Left lobe of liver (tissue), 2 donors: ENCODE results near the gene ATP7B. TPM values are rescaled to one million over a fixed set of nuclear protein-coding genes. Genes with fewer than 3 reads are reported as not detected.
"Not testable (repeated sequence)": the region's sequence is repeated elsewhere in the genome, so short reads cannot be mapped to it uniquely, and the experiment has no call there.

ENCODE experiments used
- ATAC-seq: fragments of 200-7000 bp; cut with Tn5 transposase; one replicate; pipeline ENCODE4 v1.9.1; 2020; ENCODE audit warnings: mild to moderate bottlenecking, moderate library complexity
- DNase-seq: peaks from one replicate; pipeline ENCODE4 v3.0.0-alpha.2; 2020; ENCODE audit warnings: low spot score
- total RNA-seq: library from RNA; stranded (reverse); gene quantifications from one replicate; pipeline ENCODE4 v1.2.1, GENCODE V29; 2021
- donor health status: DM: no; HTN: no; CAD: no; lungs with moderate emphysema.
- donor health status: DM: no; HTN: yes; CAD: no.

ATP7B gene
- total RNA-seq, 1 donor from 2014 or later, result 32.2 TPM

GRCh38 chr13:51924756-51925544, 86.3 kb downstream of the ATP7B start:
- peak; percentile 18 for ATAC-seq
- no peak for DNase-seq

GRCh38 chr13:51923983-51924539, 87.2 kb downstream of the ATP7B start:
- peak; percentile 91 for ATAC-seq

GRCh38 chr13:51922771-51923480, 88.3 kb downstream of the ATP7B start:
- no peak for DNase-seq
- ATAC-seq, result no peak

More at GRCh38 chr13:51923983-51924539, 87.2 kb downstream of the ATP7B start:
- DNase-seq, result peak; percentile 45

GRCh38 chr13:51921790-51922740, 89.2 kb downstream of the ATP7B start:
- ATAC-seq (no peak), DNase-seq (peak; percentile 26)

GRCh38 chr13:51920786-51921185, 90.5 kb downstream of the ATP7B start:
- peak; percentile 10 for DNase-seq

GRCh38 chr13:51920267-51920666, 91.0 kb downstream of the ATP7B start:
- peak; percentile 29 for DNase-seq
- no peak for ATAC-seq

More at GRCh38 chr13:51920786-51921185, 90.5 kb downstream of the ATP7B start:
- ATAC-seq, result no peak

GRCh38 chr13:51919531-51919930, 91.7 kb downstream of the ATP7B start:
- ATAC-seq, result no peak
- DNase-seq, result peak; percentile 35

- peak; percentile 30 for DNase-seq
- no peak for ATAC-seq
Measured at GRCh38 chr13:51916962-51917361, 94.3 kb downstream of the ATP7B start.

GRCh38 chr13:51916051-51916818, 95.0 kb downstream of the ATP7B start:
- peak; percentile 24 for DNase-seq
- ATAC-seq, result no peak

GRCh38 chr13:51914137-51914493, 97.1 kb downstream of the ATP7B start:
- DNase-seq (no peak), ATAC-seq (no peak)

GRCh38 chr13:51913421-51914136, 97.7 kb downstream of the ATP7B start:
- ATAC-seq (no peak), DNase-seq (peak; percentile 30)

GRCh38 chr13:51912511-51913225, 98.6 kb downstream of the ATP7B start:
- DNase-seq (peak; percentile 14), ATAC-seq (no peak)

GRCh38 chr13:51912091-51912490, 99.2 kb downstream of the ATP7B start:
- ATAC-seq (no peak), DNase-seq (peak; percentile 7)

- ATAC-seq, result no peak
- DNase-seq, result peak; percentile 36
Measured at GRCh38 chr13:51910508-51910907, 100.7 kb downstream of the ATP7B start.

GRCh38 chr13:51909265-51909664, 102.0 kb downstream of the ATP7B start:
- ATAC-seq, DNase-seq: not testable (repeated sequence)

GRCh38 chr13:51907040-51907732, 104.1 kb downstream of the ATP7B start:
- ATAC-seq, result peak; percentile 38
- peak; percentile 28 for DNase-seq

- ATAC-seq, result peak; percentile 97
- DNase-seq, result peak; percentile 85
Measured at GRCh38 chr13:51906581-51906980, 104.7 kb downstream of the ATP7B start.

GRCh38 chr13:51905787-51906186, 105.5 kb downstream of the ATP7B start:
- ATAC-seq (no peak), DNase-seq (no peak)
